GM06990 (cell line): ENCODE data around the gene SMPD2.
A peak's percentile ranks its signal among the peaks of the same experiment; 100 is the strongest.

Experiments used
- DNase-seq: peaks from one replicate; pipeline ENCODE4 v3.0.0-alpha.2; 2011; ENCODE audit not compliant: insufficient read length; ENCODE audit errors: extremely low read depth
- H3K27me3 ChIP-seq: replicated peaks from 2 replicates; pipeline ENCODE4 v1.6.0; 2011; ENCODE audit warnings: low read length; ENCODE audit not compliant: control insufficient read depth, insufficient read depth
- H3K36me3 ChIP-seq: 2 replicates; pipeline ENCODE4 v1.5.1; 2011; ENCODE audit warnings: low read length; ENCODE audit not compliant: control insufficient read depth, insufficient read depth
- H3K4me3 ChIP-seq: replicated peaks from 2 replicates; pipeline ENCODE4 v1.5.1; 2011; ENCODE audit warnings: low read depth, mild to moderate bottlenecking, control low read depth, low read length
- CTCF ChIP-seq: IDR thresholded peaks from 2 replicates; pipeline ENCODE4 v1.5.1; 2011; ENCODE audit warnings: low read length, control low read depth, mild to moderate bottlenecking, inconsistent platforms; ENCODE audit not compliant: insufficient read depth, poor library complexity, severe bottlenecking

SMPD2 gene

DNA sequence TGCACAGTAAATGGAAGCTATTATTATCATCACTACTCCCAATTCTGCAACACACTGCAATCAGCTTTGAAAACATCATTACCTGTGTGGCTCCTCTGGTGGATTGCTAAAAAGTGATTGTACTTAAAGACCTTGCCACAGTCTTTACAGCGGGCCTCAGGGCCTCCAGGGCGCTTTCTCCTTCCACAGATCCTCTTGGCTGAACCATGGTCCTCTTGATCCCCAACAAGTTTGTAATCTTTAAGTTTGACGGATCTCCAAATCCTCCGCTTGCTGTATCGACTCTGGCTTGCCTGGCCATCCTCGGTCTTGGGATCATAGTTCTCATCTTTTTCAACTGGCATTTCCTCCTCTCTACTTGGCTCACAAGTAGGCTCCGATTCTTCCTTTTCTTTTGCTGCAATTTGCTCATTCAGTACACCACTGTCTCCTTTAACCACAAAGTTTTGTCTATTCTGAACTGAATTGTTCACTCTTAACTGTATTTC lies 40.5 kb downstream of the SMPD2 start:
- peak overlapping the region; percentile 45; the same call in 1 of the 2 replicates for H3K4me3 ChIP-seq

GRCh38 chr6:109482905-109483734 lies 42.6 kb downstream of the SMPD2 start, which contains the start of gene ZBTB24:
ZBTB24 (minus strand) TSS chr6:109483219; CDS start chr6:109482026, 1,193 bp downstream.
- H3K36me3 ChIP-seq, result no peaks in the 10 kb centered on the region
- H3K27me3 ChIP-seq, result no peaks in the 10 kb centered on the region; the same call in 1 of the 2 replicates
- DNase-seq, result peak; percentile 90
- no peak for TF ChIP-seq CTCF
- H3K4me3 ChIP-seq, result peak within 1 kb of the TSS; percentile 91

More for the DNA sequence above, 40.5 kb downstream of the SMPD2 start:
- DNase-seq, result no peak
- Histone ChIP-seq H3K36me3 (no peaks in the 10 kb centered on the region; the same call in 1 of the 2 replicates), H3K27me3 (no peaks in the 10 kb centered on the region; the same call in 1 of the 2 replicates)
- TF ChIP-seq CTCF, result no peak

DNA sequence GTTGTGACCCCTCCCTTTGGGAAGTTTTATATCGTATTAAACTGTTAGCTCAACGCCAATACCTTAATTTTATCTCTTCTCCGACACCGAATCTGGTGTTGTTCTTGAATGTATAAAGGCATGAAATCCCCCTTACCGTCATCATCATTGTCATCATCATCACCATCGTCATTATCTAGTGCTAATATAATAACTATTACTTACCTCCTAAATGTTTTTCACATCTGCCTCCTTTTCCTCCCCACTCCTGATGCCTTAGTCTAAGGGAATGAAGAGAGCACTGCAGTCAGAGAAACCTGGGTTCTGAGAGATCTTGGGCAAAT lies 43.2 kb downstream of the SMPD2 start:
- no peak for DNase-seq
- Histone ChIP-seq H3K4me3 (peak overlapping the region; percentile 56), H3K27me3 (no peaks in the 10 kb centered on the region; the same call in 1 of the 2 replicates), H3K36me3 (no peaks in the 10 kb centered on the region)
- no peak for TF ChIP-seq CTCF

GRCh38 chr6:109484122-109484521 lies 43.6 kb downstream of the SMPD2 start:
- TF ChIP-seq CTCF, result no peak
- no peak overlapping the region for H3K4me3 ChIP-seq
- DNase-seq, result no peak

DNA sequence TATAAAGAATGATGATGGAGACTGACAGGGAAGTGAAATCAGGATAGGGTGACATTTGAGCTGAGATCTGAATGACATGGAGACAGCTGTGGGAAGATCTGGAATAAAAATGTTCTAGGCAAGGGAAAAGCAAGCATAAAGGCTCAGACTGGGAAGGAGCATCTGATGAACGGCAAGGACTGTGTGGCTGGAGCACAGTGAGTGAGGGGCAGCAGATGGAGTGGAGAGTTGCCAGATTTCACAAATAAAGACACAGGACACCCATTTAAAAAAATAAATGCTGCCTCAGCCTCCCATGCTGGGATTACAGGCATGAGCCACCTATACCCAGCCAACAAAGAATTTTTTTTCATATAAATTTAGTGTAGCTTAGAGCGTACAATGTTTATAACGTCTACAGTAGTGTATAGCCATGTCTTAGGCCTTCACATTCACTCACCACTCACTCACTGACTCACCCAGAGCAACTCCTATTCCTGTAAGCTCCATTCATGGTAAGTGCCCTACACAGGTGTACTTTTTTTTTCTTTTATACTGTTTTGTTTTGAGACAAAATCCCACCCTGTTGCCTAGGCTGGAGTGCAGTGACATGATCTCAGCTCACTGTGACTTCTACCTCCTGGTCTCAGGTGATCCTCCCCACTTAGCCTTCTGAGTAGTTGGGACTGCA lies 44.9 kb downstream of the SMPD2 start:
- TF ChIP-seq CTCF, result no peak
- no peaks in the 10 kb centered on the region for H3K36me3 ChIP-seq
- H3K27me3 ChIP-seq, result no peaks in the 10 kb centered on the region; the same call in 1 of the 2 replicates
- no peak overlapping the region for H3K4me3 ChIP-seq
- no peak for DNase-seq

More at GRCh38 chr6:109484122-109484521, 43.6 kb downstream of the SMPD2 start:
- no peaks in the 10 kb centered on the region; the same call in 1 of the 2 replicates for H3K27me3 ChIP-seq
- no peaks in the 10 kb centered on the region for H3K36me3 ChIP-seq
